ENCODE results near the gene MAGEA9B. TPM values are rescaled to one million over a fixed set of nuclear protein-coding genes. Genes with fewer than 3 reads are reported as not detected.

MAGEA9B gene
- total and polyA plus RNA-seq, 10 of the 15 experiments (the other 5 are each of a cell fraction or from before 2014, with no cell fraction given) = 0.08 TPM; not detected in 9

DNA sequence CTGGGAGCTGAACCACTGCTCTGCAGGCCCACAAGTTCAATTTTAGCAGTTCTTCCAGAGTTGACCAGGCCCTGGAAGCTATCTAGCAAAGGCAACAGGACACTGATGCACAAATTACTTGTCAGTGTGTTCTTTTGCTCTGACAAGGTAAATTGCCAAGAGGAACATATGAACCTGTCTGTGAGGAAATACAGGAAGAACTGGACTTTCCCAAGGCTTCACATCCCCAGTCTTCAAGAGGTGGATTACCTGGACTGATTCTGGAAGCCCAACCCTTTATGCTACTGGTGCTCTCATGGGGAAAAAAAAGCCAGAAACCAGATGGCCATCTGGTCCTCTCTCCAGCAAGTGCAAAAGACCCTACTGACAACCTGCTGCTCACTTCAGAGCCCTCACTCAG, 46.3 kb upstream of the MAGEA9B start (continued):
- no peak for TF ChIP-seq STAT1 (conservative IDR thresholded peaks at IDR 0.05)
- TF ChIP-seq, protein P1, sequence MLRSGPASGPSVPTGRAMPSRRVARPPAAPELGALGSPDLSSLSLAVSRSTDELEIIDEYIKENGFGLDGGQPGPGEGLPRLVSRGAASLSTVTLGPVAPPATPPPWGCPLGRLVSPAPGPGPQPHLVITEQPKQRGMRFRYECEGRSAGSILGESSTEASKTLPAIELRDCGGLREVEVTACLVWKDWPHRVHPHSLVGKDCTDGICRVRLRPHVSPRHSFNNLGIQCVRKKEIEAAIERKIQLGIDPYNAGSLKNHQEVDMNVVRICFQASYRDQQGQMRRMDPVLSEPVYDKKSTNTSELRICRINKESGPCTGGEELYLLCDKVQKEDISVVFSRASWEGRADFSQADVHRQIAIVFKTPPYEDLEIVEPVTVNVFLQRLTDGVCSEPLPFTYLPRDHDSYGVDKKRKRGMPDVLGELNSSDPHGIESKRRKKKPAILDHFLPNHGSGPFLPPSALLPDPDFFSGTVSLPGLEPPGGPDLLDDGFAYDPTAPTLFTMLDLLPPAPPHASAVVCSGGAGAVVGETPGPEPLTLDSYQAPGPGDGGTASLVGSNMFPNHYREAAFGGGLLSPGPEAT (IDR thresholded peaks at IDR 0.05; ENCODE audit: low read depth) = no peak
- TF ChIP-seq, protein P2, sequence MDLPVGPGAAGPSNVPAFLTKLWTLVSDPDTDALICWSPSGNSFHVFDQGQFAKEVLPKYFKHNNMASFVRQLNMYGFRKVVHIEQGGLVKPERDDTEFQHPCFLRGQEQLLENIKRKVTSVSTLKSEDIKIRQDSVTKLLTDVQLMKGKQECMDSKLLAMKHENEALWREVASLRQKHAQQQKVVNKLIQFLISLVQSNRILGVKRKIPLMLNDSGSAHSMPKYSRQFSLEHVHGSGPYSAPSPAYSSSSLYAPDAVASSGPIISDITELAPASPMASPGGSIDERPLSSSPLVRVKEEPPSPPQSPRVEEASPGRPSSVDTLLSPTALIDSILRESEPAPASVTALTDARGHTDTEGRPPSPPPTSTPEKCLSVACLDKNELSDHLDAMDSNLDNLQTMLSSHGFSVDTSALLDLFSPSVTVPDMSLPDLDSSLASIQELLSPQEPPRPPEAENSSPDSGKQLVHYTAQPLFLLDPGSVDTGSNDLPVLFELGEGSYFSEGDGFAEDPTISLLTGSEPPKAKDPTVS (IDR thresholded peaks at IDR 0.05; ENCODE audit: low read depth, low read length) = no peak
- no peak for TF ChIP-seq MXI1 (IDR thresholded peaks at IDR 0.05; ENCODE audit: low read depth, low read length)
- TF ChIP-seq BMI1 (IDR thresholded peaks at IDR 0.05; ENCODE audit: borderline replicate concordance) = no peak
- no peak for TF ChIP-seq CEBPB (IDR thresholded peaks at IDR 0.05; ENCODE audit: borderline replicate concordance in 1 of 2, low read depth in 2 of 2, low read length in 2 of 2)
- TF ChIP-seq FOXK2 (IDR thresholded peaks at IDR 0.05) = no peak
- no peak for TF ChIP-seq CREB1 (IDR thresholded peaks at IDR 0.05; ENCODE audit: low read depth)
- TF ChIP-seq, protein P3, sequence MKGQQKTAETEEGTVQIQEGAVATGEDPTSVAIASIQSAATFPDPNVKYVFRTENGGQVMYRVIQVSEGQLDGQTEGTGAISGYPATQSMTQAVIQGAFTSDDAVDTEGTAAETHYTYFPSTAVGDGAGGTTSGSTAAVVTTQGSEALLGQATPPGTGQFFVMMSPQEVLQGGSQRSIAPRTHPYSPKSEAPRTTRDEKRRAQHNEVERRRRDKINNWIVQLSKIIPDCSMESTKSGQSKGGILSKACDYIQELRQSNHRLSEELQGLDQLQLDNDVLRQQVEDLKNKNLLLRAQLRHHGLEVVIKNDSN (IDR thresholded peaks at IDR 0.05; ENCODE audit: borderline replicate concordance, extremely low read length, insufficient read depth, low read depth, low read length) = no peak
- no peak for TF ChIP-seq KAT2A (conservative IDR thresholded peaks at IDR 0.05; ENCODE audit: control insufficient read depth, low read depth, low read length)
- TF ChIP-seq CHD2 (IDR thresholded peaks at IDR 0.05; ENCODE audit: borderline replicate concordance, low read depth, low read length) = no peak
- TF ChIP-seq, protein P4, sequence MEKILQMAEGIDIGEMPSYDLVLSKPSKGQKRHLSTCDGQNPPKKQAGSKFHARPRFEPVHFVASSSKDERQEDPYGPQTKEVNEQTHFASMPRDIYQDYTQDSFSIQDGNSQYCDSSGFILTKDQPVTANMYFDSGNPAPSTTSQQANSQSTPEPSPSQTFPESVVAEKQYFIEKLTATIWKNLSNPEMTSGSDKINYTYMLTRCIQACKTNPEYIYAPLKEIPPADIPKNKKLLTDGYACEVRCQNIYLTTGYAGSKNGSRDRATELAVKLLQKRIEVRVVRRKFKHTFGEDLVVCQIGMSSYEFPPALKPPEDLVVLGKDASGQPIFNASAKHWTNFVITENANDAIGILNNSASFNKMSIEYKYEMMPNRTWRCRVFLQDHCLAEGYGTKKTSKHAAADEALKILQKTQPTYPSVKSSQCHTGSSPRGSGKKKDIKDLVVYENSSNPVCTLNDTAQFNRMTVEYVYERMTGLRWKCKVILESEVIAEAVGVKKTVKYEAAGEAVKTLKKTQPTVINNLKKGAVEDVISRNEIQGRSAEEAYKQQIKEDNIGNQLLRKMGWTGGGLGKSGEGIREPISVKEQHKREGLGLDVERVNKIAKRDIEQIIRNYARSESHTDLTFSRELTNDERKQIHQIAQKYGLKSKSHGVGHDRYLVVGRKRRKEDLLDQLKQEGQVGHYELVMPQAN (conservative IDR thresholded peaks at IDR 0.05) = no peak
